Activated CD8-positive, alpha-beta memory T cell treated with anti-CD3 and anti-CD28 coated beads, Interleukin-2, amount 50 U/mL, for 4 hours (primary cell): ENCODE measurements around the gene KRTAP10-5.
"Not testable (repeated sequence)": the region's sequence is repeated elsewhere in the genome, so short reads cannot be mapped to it uniquely, and the experiment has no call there.

Source experiments
- DNase-seq: peaks from one replicate; pipeline ENCODE4 v3.0.0-alpha.2; 2020

KRTAP10-5 gene

GRCh38 chr21:44571296-44571695 lies 9.1 kb downstream of the KRTAP10-5 start:
- DNase-seq, result no peak

- no peak for DNase-seq
Measured at GRCh38 chr21:44569861-44570517, 10.4 kb downstream of the KRTAP10-5 start.

GRCh38 chr21:44568667-44569556 lies 11.5 kb downstream of the KRTAP10-5 start:
- no peak for DNase-seq

GRCh38 chr21:44568261-44568660 lies 12.1 kb downstream of the KRTAP10-5 start:
- DNase-seq, result no peak

GRCh38 chr21:44567481-44568171 lies 12.8 kb downstream of the KRTAP10-5 start:
- DNase-seq, result no peak

GRCh38 chr21:44566403-44566802 lies 14.0 kb downstream of the KRTAP10-5 start:
- DNase-seq, result no peak

GRCh38 chr21:44564886-44565598 lies 15.4 kb downstream of the KRTAP10-5 start:
- DNase-seq, result no peak

GRCh38 chr21:44564099-44564498 lies 16.3 kb downstream of the KRTAP10-5 start:
- no peak for DNase-seq

GRCh38 chr21:44558695-44559094 lies 21.7 kb downstream of the KRTAP10-5 start, which contains the start of gene KRTAP10-3:
KRTAP10-3 (minus strand) TSS chr21:44558795; CDS start chr21:44558715, 80 bp downstream.
- DNase-seq, result no peak

GRCh38 chr21:44558329-44558675 lies 22.1 kb downstream of the KRTAP10-5 start:
- DNase-seq, result not testable (repeated sequence)

GRCh38 chr21:44557491-44558328 lies 22.7 kb downstream of the KRTAP10-5 start:
- no peak for DNase-seq

- no peak for DNase-seq
Measured at GRCh38 chr21:44556879-44557278, 23.5 kb downstream of the KRTAP10-5 start.

- no peak for DNase-seq
Measured at GRCh38 chr21:44555200-44555875, 25.1 kb downstream of the KRTAP10-5 start.

GRCh38 chr21:44552681-44553080 lies 27.7 kb downstream of the KRTAP10-5 start:
- DNase-seq, result peak; percentile 10

- DNase-seq, result no peak
Measured at GRCh38 chr21:44552136-44552535, 28.3 kb downstream of the KRTAP10-5 start.

- DNase-seq, result no peak
Measured at GRCh38 chr21:44551340-44551961, 29.0 kb downstream of the KRTAP10-5 start, which contains the start of gene KRTAP10-2. KRTAP10-2 (minus strand) TSS chr21:44551505; CDS start chr21:44551458, 47 bp downstream.

GRCh38 chr21:44550807-44551206 lies 29.6 kb downstream of the KRTAP10-5 start:
- peak; percentile 6 for DNase-seq

GRCh38 chr21:44550285-44550684 lies 30.1 kb downstream of the KRTAP10-5 start:
- DNase-seq, result peak; percentile 10

- peak; percentile 4 for DNase-seq
Measured at GRCh38 chr21:44549525-44550211, 30.7 kb downstream of the KRTAP10-5 start.

GRCh38 chr21:44548922-44549321 lies 31.5 kb downstream of the KRTAP10-5 start:
- no peak for DNase-seq
